IMR-90 (cell line): ENCODE data around the gene NNT.

Source experiments
- CEBPB ChIP-seq: IDR thresholded peaks from 2 replicates; pipeline ENCODE4 v1.6.1; 2012; ENCODE audit warnings: low read depth, low read length, improper control_type of control experiment
- RAD21 ChIP-seq: IDR thresholded peaks from 2 replicates; pipeline ENCODE4 v1.6.1; 2012; ENCODE audit warnings: low read length, improper control_type of control experiment
- USF2 ChIP-seq: fragments of 150-350 bp; IDR thresholded peaks from 2 replicates; pipeline ENCODE4 v1.6.1; 2017; ENCODE audit warnings: mild to moderate bottlenecking, antibody characterized with exemption, low read length, low read depth

- TF ChIP-seq RAD21, result no peak
- TF ChIP-seq CEBPB, result no peak
- TF ChIP-seq USF2, result no peak
These were observed 20.2 kb downstream of the NNT start for GRCh38 chr5:43623048-43623680.
